SKM-1 treated with dmso at 0.1 percent for 144 hours (cell line): ENCODE measurements around the gene RHBDD2.
"Not testable (repeated sequence)": the region's sequence is repeated elsewhere in the genome, so short reads cannot be mapped to it uniquely, and the experiment has no call there.

Experiments
- DNase-seq: peaks from one replicate; lab custom pipeline; 2025; ENCODE audit not compliant: unreplicated experiment; lab: John Stamatoyannopoulos, UW

RHBDD2 gene

GRCh38 chr7:75878769-75879611, at the start of gene RHBDD2:
TSS of gene RHBDD2 (plus strand) at chr7:75879034. CDS start at chr7:75879083, 49 bp downstream.
- DNase-seq = peak; percentile 78

GRCh38 chr7:75829656-75830055, 49.2 kb upstream of the RHBDD2 start:
- DNase-seq = peak; percentile 63

GRCh38 chr7:75830978-75831377, 47.9 kb upstream of the RHBDD2 start:
- DNase-seq = no peak

GRCh38 chr7:75833662-75834061, 45.2 kb upstream of the RHBDD2 start:
- DNase-seq = not testable (repeated sequence)

GRCh38 chr7:75835688-75836285, 43.0 kb upstream of the RHBDD2 start:
- no peak for DNase-seq

GRCh38 chr7:75836798-75837197, 42.0 kb upstream of the RHBDD2 start:
- DNase-seq = no peak

- not testable (repeated sequence) for DNase-seq
Measured at GRCh38 chr7:75838281-75838930, 40.4 kb upstream of the RHBDD2 start.

GRCh38 chr7:75840029-75840428, 38.8 kb upstream of the RHBDD2 start:
- DNase-seq = no peak

- peak; percentile 53 for DNase-seq
Measured at GRCh38 chr7:75842836-75843446, 35.9 kb upstream of the RHBDD2 start.

GRCh38 chr7:75843613-75844116, 35.2 kb upstream of the RHBDD2 start:
- no peak for DNase-seq

- no peak for DNase-seq
Measured at GRCh38 chr7:75844158-75844557, 34.7 kb upstream of the RHBDD2 start.

GRCh38 chr7:75845132-75845531, 33.7 kb upstream of the RHBDD2 start:
- DNase-seq = not testable (repeated sequence)

GRCh38 chr7:75847707-75848106, 31.1 kb upstream of the RHBDD2 start:
- peak; percentile 34 for DNase-seq

GRCh38 chr7:75849573-75849972, 29.3 kb upstream of the RHBDD2 start:
- no peak for DNase-seq

GRCh38 chr7:75850235-75850634, 28.6 kb upstream of the RHBDD2 start:
- DNase-seq = peak; percentile 91

GRCh38 chr7:75854233-75854632, 24.6 kb upstream of the RHBDD2 start:
- no peak for DNase-seq

- not testable (repeated sequence) for DNase-seq
Measured at GRCh38 chr7:75854813-75855345, 24.0 kb upstream of the RHBDD2 start.

- DNase-seq = peak; percentile 88
Measured at GRCh38 chr7:75856536-75856935, 22.3 kb upstream of the RHBDD2 start.

- no peak for DNase-seq
Measured at GRCh38 chr7:75858410-75858809, 20.4 kb upstream of the RHBDD2 start.

- no peak for DNase-seq
Measured at GRCh38 chr7:75861636-75862035, 17.2 kb upstream of the RHBDD2 start.

- not testable (repeated sequence) for DNase-seq
Measured at GRCh38 chr7:75864251-75864650, 14.6 kb upstream of the RHBDD2 start.
